Measurements from ENCODE around the gene APBB3. TPM values are rescaled to one million over a fixed set of nuclear protein-coding genes. Genes with fewer than 3 reads are reported as not detected.
"Not testable (repeated sequence)": the region's sequence is repeated elsewhere in the genome, so short reads cannot be mapped to it uniquely, and the experiment has no call there.

Gene APBB3
- total RNA-seq = 24.5 TPM

DNA sequence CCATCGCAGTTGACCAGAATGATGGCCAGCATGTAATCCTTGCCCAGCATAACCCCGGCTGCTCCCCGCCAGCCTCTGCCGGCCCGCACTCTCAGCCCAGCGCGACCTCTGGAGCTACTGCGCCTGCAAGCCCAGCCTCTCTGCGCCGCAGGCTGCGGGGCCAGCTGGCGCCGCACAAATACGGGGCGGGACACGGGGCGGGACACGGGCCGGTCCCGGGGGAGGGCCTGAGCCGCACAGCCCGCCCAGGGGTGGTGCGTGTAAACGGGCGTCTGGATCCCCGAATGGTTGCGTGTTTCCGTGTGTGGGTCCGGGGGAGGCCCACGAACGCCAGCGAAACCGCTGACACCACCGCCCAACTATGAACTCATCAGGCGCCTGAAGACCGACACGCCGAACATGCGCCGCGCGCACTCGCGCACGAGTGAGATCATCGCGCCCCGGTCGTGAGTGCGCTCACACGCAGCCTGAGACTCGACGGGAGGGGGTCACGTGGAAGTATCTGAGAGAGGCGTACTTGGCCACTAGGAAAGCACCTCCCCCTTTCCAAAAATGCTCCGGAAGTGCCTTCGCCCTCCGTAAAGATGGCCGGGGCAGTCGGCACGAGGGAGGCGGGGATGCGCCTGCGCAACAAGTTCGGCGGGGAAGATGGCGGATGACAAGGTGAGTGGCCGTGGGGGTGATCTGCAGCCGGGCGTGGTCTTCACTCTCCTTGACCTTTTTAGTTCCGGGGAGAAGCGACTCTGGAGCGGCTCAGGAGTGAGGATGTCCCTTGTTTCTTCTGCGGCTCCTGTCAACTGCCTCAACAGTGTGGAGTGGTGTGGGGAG, at the start of gene APBB3, which contains the start of gene SLC35A4:
TSS of gene APBB3 (minus strand) at position 403 of the 828 bp plus-strand sequence. CDS start at position 50, 353 bp downstream.
TSS of gene SLC35A4 (plus strand) at position 633 of the 828 bp plus-strand sequence. CDS start 2,342 bp downstream, outside the sequence.
- DNase-seq = peak; percentile 98

GRCh38 chr5:140611020-140611521, 46.7 kb upstream of the APBB3 start:
- no peak for DNase-seq

DNA sequence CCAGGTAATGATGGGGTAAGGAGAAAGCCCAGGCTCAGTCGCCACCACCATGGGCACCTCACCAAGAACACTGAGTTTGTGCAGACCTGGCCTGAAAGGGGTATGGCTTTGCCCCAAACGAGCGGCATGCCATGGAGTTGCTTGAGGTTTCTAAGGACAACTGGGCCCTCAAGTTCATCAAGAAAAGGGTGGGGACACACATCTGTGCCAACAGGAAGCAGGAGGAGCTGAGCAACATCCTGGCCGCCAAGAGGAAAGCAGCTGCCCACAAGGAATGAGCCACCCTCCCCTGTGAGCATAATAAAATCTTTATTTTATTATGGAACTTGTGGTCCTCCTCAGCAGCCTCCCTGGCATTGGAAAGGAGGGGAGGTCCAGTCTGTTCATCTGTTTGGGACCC, 44.7 kb upstream of the APBB3 start:
- no peak for DNase-seq

- no peak for DNase-seq
Measured at GRCh38 chr5:140608722-140609121, 44.3 kb upstream of the APBB3 start.

- DNase-seq = no peak
Measured at GRCh38 chr5:140607031-140607430, 42.6 kb upstream of the APBB3 start.

DNA sequence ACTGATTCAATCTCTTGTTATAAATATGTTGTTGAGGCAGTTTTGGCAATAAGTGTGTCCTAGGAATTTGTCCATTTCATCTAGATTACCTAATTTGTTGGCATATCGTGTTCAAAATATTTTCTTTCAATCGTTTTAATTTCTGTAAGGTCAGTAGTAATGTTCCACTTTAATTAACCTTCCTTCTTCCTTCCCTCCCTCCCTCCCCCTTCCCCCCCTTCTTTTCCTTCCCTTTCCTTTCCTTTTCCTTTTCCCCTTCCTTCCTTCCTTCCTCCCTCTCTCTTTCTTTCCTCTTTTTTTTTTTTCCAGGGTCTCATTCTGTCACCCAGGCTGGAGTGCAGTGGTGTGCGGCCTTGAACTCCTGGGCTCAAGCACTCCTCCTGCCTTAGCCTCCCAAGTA, 41.5 kb upstream of the APBB3 start:
- DNase-seq = no peak

- no peak for DNase-seq
Measured at GRCh38 chr5:140603734-140604133, 39.3 kb upstream of the APBB3 start.

- DNase-seq = not testable (repeated sequence)
Measured at GRCh38 chr5:140603446-140603698, 39.0 kb upstream of the APBB3 start.

DNA sequence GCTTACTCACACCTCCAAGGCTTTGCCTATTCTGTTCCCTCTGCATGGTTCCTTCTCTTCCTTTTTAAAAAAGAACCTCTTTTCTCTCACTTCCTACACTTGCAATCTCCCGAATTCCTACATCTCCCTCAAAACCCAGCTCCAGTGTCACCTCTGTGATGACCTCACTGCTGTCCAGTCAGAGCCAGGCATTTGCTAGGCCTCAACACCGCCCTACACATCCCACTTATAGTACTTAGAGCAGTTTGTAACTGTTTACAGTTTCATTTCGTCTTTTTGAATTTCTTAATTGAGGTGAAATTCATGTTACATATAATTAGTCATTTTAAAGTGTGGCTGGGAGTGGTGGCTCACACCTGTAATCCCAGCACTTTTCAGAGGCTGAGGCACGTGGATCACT, 37.7 kb upstream of the APBB3 start:
- DNase-seq = no peak

GRCh38 chr5:140600096-140600495, 35.7 kb upstream of the APBB3 start:
- no peak for DNase-seq

DNA sequence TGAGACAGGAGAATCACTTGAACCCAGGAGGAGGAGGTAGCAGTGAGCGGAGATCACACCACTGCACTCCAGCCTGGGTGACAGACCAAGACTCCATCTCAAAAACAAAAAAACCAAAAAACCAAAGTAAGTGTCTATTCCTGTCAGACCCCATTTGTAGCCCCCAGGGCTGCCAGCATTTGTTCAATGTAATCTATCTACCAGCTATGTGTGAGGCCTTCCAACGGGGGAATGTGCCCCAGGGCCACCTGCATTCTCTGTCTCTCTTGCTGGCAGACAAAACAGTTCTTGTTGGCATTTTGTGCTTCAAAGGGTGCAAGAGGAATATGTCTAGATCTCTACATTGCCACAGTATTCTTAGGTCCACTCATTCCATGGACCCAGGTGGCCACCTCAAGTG, 34.4 kb upstream of the APBB3 start:
- no peak for DNase-seq

DNA sequence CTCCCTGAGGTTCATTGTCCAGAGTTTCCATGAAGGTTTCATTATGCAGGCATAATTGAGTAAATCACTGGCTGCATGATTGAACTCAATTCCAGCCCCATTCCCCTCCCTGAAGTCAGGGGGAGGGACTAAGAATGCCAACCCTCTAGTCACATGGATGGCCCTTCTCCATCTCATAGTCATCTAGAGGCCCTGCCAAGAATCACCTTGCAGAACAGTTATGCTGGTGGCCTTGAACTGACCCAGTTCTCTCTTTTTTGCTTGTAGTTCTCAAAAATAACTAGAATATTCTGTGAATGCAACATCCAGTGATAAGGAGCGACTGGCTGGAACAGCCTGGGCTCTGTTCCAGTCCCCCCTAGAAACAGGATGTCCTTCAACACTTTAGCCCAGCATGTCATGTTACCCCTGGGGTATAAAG, 31.9 kb upstream of the APBB3 start:
- DNase-seq = no peak

DNA sequence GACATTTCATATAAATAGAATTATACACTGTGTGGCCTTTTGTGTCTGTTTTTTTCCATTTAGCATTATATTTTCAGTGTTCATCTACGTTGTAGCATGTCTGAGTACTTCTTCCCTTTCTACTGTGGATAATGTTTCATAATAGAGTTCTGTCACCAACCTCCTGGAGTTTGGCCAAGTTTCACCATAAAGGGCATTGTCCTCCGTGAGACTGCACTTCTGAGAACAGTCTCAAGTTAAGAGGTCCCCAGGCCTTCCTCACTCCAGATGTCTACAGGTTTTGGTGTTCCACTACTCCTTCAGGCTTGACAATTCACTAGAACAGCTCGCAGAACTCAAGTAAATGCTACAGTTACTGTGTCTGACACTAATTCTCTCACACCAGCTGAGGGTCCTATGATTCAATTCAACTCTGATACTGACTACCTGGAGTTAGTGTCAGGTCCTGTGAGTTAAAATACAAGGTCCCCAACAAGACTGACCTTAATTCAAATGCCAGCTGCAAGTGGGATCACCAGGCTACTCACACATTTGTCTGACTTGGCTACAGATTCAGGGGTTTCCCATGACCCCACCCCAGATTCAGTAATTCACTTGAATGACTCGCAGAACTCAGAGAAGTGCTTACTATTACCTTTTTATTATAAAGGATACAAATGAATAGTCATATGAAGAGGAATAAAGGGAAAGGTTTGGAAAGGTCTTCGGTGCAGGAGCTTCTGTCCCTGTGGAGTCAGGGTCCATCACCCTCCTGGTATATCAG, 31.3 kb upstream of the APBB3 start:
- DNase-seq = no peak

GRCh38 chr5:140594169-140594568, 29.8 kb upstream of the APBB3 start:
- no peak for DNase-seq

DNA sequence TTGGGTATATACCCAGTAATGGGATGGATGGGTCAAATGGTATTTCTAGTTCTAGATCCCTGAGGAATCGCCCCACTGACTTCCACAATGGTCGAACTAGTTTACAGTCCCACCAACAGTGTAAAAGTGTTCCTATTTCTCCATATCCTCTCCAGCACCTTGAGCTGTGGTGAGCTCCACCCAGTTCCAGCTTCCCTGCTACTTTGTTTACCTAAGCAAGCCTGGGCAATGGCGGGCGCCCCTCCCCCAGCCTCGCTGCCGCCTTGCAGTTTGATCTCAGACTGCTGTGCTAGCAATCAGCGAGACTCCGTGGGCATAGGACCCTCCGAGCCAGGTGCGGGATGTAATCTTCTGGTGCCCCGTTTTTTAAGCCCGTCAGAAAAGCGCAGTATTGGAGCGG, 28.7 kb upstream of the APBB3 start:
- not testable (repeated sequence) for DNase-seq

- DNase-seq = no peak
Measured at GRCh38 chr5:140591747-140592372, 27.5 kb upstream of the APBB3 start.

- DNase-seq = no peak
Measured at GRCh38 chr5:140590861-140591260, 26.5 kb upstream of the APBB3 start.

GRCh38 chr5:140588311-140589070, 24.1 kb upstream of the APBB3 start:
- no peak for DNase-seq

DNA sequence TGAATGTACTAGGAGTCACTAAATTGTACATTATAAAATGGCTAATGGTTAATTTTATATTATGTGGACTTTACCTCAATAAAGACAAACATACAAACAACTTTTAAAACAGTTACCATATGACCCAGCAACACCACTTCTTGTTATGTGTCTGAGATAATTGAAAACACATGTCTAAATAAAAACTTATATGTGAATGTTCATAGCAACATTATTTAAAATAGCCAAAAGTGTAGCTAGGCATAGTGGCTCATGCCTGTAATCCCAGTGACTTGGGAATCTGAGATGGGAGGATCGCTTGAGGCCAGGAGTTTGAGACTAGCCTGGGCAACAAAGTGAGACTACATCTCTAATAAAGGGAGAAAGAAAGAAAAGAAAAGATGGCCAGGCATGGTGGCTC, 23.1 kb upstream of the APBB3 start:
- no peak for DNase-seq

GRCh38 chr5:140579188-140579747, 14.9 kb upstream of the APBB3 start:
- DNase-seq = not testable (repeated sequence)

GRCh38 chr5:140576776-140577201, 12.4 kb upstream of the APBB3 start:
- DNase-seq = no peak

DNA sequence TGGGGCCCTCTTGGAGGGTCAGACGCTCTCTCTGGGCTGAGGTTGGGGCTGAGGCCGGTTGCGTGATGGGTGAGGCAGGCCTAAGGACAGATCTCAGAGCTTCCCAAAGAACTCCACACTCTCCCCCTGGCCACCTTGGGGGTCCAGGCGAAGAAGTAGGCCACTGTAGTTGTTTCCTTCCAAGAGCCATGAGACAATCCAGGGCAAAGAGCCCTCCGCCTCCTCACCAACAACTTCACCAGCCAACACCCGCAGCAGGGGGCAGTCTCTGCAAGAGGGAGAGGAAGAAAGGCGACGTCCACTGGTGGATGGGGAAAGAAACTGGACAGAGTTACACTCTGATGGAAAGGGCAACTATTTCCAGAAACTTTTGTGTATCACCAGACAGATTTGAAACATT, 10.9 kb upstream of the APBB3 start:
- DNase-seq = no peak

Data from occipital lobe (tissue), 2 donors.